Left lung (tissue), 10 donors: Measurements from ENCODE around the gene CCDC178. TPM values are rescaled to one million over a fixed set of nuclear protein-coding genes. Genes with fewer than 3 reads are reported as not detected.

ENCODE experiments used
- ATAC-seq: fragments of 200-7000 bp; cut with Tn5 transposase; one replicate; pipeline ENCODE4 v1.9.1; 2020; ENCODE audit warnings: moderate library complexity
- DNase-seq, 4 donors: peaks; one replicate each; pipeline ENCODE4 v3.0.0-alpha.2; 2013 to 2020
- H3K27ac ChIP-seq, 2 donors: fragments of 200-600 bp; sonication (generic) in 1 of 2; one replicate each; pipeline versions ENCODE4 v1.5.0 to v1.8.0; 2020 to 2021
- H3K27me3 ChIP-seq, 2 donors: fragments of 200-600 bp; sonication (generic) in 1 of 2; one replicate each; pipeline versions ENCODE4 v1.5.0 to v1.8.0; 2020 to 2021
- H3K36me3 ChIP-seq, 2 donors: fragments of 200-600 bp; sonication (generic) in 1 of 2; one replicate each; pipeline versions ENCODE4 v1.5.0 to v1.8.0; 2020 to 2021
- H3K4me1 ChIP-seq, 2 donors: fragments of 200-600 bp; one replicate each; pipeline ENCODE4 v1.8.0; 2021
- H3K4me3 ChIP-seq, 2 donors: fragments of 200-600 bp; sonication (generic) in 1 of 2; one replicate each; pipeline versions ENCODE4 v1.5.0 to v1.8.0; 2020 to 2021; ENCODE audit warnings: mild to moderate bottlenecking in 1 of 2
- H3K9me3 ChIP-seq, 2 donors: fragments of 200-600 bp; sonication (generic) in 1 of 2; one replicate each; pipeline versions ENCODE4 v1.5.0 to v1.8.0; 2020 to 2021
- intact Hi-C, 2 donors: fragments of 100-400 bp; cut with DNase I; formaldehyde crosslinking; loops; one replicate each; pipeline versions ENCODE4 v1.11.2 to v1.14.2; 2022
- polyA plus RNA-seq, 6 donors: library from polyadenylated mRNA; unstranded; fragments of 120-200 nt; gene quantifications; one replicate each; pipeline ENCODE4 v1.2.1, GENCODE V29; 2013; ENCODE audit not compliant: insufficient read length in 6 of 6
- total RNA-seq, 2 donors: library from RNA; stranded (reverse); fragmentation: NEBNext Ultra II Directional; extraction: Animal tissue kit (Norgen Biotek cat#: 25700); gene quantifications; one replicate each; pipeline ENCODE4 v1.2.1, GENCODE V29; 2021
- TF ChIP-seq, protein P1 (sequence below), 2 donors: fragments of 200-600 bp; sonication (generic) in 1 of 2; IDR thresholded peaks; one replicate each; pipeline versions ENCODE4 v1.5.0 to v1.8.0; 2021; ENCODE audit warnings: antibody characterized with exemption in 2 of 2
- donor health status: DM: no; HTN: yes; CAD: no.
- donor health status: DM: no; HTN: no; CAD: no.

CCDC178 gene
- total and polyA plus RNA-seq, 8 donors: 0.73 to 2.9 (median 2.2) TPM; not detected in 1

- intact Hi-C loops: no loop called here
- Histone ChIP-seq H3K4me3 (no peak overlapping the region), H3K27ac (no peak overlapping the region), H3K9me3 (peaks cover 0 to 19% of the 10 kb centered on the region in 2 donors), H3K36me3 (no peaks in the 10 kb centered on the region), H3K4me1 (no peaks in the 10 kb centered on the region), H3K27me3 (no peaks in the 10 kb centered on the region)
- no peak for DNase-seq
- no peak for ATAC-seq
- TF ChIP-seq, protein P1, sequence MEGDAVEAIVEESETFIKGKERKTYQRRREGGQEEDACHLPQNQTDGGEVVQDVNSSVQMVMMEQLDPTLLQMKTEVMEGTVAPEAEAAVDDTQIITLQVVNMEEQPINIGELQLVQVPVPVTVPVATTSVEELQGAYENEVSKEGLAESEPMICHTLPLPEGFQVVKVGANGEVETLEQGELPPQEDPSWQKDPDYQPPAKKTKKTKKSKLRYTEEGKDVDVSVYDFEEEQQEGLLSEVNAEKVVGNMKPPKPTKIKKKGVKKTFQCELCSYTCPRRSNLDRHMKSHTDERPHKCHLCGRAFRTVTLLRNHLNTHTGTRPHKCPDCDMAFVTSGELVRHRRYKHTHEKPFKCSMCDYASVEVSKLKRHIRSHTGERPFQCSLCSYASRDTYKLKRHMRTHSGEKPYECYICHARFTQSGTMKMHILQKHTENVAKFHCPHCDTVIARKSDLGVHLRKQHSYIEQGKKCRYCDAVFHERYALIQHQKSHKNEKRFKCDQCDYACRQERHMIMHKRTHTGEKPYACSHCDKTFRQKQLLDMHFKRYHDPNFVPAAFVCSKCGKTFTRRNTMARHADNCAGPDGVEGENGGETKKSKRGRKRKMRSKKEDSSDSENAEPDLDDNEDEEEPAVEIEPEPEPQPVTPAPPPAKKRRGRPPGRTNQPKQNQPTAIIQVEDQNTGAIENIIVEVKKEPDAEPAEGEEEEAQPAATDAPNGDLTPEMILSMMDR (IDR thresholded peaks at IDR 0.05): no peak
Measured at GRCh38 chr18:33334781-33335180, 105.7 kb downstream of the CCDC178 start.

DNA sequence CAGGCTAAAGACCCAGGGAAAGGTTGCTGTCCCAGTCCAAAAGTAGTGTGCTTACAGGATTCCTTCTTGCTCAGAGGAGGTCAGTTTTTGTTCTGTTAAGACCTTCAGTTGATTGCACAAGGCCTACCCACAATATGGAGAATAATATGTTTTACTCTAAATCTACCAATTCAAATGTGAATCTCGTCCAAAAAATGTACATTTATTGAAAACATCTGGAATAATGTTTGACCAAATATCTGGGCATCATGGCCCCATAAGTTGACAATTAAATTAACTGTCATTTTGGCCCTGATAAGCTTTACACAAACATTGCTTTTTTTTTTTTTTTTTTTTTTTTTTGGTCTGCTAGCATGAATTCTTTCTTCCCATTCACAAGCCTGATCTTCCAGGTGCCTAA, 109.8 kb downstream of the CCDC178 start:
- Histone ChIP-seq H3K27ac (no peak overlapping the region), H3K4me1 (no peaks in the 10 kb centered on the region), H3K27me3 (no peaks in the 10 kb centered on the region), H3K4me3 (no peak overlapping the region), H3K36me3 (no peaks in the 10 kb centered on the region), H3K9me3 (no peaks in the 10 kb centered on the region)
- TF ChIP-seq, protein P1 (IDR thresholded peaks at IDR 0.05): no peak
- intact Hi-C loops: no loop called here
- ATAC-seq (no peak), DNase-seq (peak in 1 of 4 donors; percentile 13)

GRCh38 chr18:33326975-33327374, 113.5 kb downstream of the CCDC178 start:
- Histone ChIP-seq H3K36me3 (no peaks in the 10 kb centered on the region), H3K4me3 (no peak overlapping the region), H3K27ac (no peak overlapping the region), H3K4me1 (no peaks in the 10 kb centered on the region), H3K9me3 (no peaks in the 10 kb centered on the region), H3K27me3 (no peaks in the 10 kb centered on the region)
- DNase-seq: no peak
- intact Hi-C loops: no loop called here
- no peak for ATAC-seq
- TF ChIP-seq, protein P1 (IDR thresholded peaks at IDR 0.05): no peak

DNA sequence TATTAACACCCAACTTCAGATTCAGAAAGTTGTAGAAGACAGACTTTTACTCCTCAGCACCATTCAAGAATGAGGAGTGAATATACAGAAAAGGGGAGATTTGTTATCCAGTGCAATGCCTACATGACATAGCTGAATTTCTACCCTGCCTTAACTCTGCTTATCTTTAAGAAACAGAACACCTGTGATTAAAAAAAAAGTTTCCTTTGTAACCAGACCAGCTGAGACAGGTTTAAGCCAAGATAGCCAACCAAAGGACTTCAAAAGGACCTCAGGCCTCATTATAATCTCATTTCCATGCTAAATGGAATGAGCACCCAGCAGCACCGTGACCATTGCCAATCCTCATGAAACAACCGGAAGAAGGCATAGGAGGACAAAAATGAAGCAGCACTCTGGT, 122.9 kb downstream of the CCDC178 start:
- no peaks in the 10 kb centered on the region for H3K27me3 ChIP-seq
- TF ChIP-seq, protein P1 (IDR thresholded peaks at IDR 0.05): no peak
- no peak overlapping the region for H3K4me3 ChIP-seq
- no peaks in the 10 kb centered on the region for H3K36me3 ChIP-seq
- peaks cover 0 to 21% of the 10 kb centered on the region in 2 donors for H3K9me3 ChIP-seq
- no peak for DNase-seq
- intact Hi-C loops: no loop called here
- no peaks in the 10 kb centered on the region for H3K4me1 ChIP-seq
- no peak overlapping the region for H3K27ac ChIP-seq
- no peak for ATAC-seq

DNA sequence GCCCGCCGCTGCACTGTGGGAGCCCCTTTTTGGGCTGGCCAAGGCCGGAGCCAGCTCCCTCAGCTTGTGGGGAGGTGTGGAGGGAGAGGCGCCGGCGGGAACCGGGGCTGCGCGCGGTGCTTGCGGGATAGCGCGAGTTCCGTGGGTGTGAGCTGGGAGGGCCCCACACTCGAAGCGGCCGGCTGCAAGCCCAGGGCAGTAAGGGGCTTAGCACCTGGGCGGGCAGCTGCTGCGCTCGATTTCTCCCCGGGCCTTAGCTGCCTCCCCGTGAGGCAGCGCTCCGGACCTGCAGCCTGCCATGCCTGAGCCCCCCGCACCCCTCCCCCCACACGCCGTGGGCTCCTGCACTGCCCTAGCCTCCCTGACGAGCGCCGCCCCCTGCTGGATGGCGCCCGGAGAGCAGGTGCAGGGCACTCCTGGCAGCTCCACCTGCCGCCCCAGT, 124.4 kb downstream of the CCDC178 start:
- Histone ChIP-seq H3K4me1 (no peaks in the 10 kb centered on the region), H3K4me3 (no peak overlapping the region), H3K36me3 (no peaks in the 10 kb centered on the region), H3K9me3 (peaks cover 0 to 21% of the 10 kb centered on the region in 2 donors), H3K27ac (no peak overlapping the region), H3K27me3 (no peaks in the 10 kb centered on the region)
- DNase-seq (peak in 1 of 4 donors; percentile 63), ATAC-seq (no peak)
- TF ChIP-seq, protein P1 (IDR thresholded peaks at IDR 0.05): no peak
- intact Hi-C loops: no loop called here
